OCI-LY1 (cell line): ENCODE measurements around the gene XRCC6.
"Not testable (repeated sequence)": the region's sequence is repeated elsewhere in the genome, so short reads cannot be mapped to it uniquely, and the experiment has no call there.

Source experiments
- H2AFZ ChIP-seq: fragments of 200-600 bp; sonication (generic), shearing (Covaris generic); 2 replicates; pipeline ENCODE4 v1.6.0; 2014; ENCODE audit warnings: antibody characterized with exemption, mild to moderate bottlenecking, low read length
- H3F3A ChIP-seq: fragments of 200-600 bp; sonication (generic), shearing (Covaris generic); 2 replicates; pipeline ENCODE4 v1.6.0; 2014; ENCODE audit warnings: mild to moderate bottlenecking, antibody characterized with exemption, low read length, moderate library complexity; ENCODE audit not compliant: insufficient read depth
- H3K27ac ChIP-seq: fragments of 200-600 bp; sonication (generic); 2 replicates; pipeline ENCODE4 v1.5.1; 2014; ENCODE audit warnings: low read length, mixed run types, mild to moderate bottlenecking, low read depth; ENCODE audit not compliant: poor library complexity, severe bottlenecking
- H3K27me3 ChIP-seq: fragments of 200-600 bp; sonication (generic); 2 replicates; pipeline ENCODE4 v1.6.0; 2014; ENCODE audit warnings: antibody characterized with exemption, mild to moderate bottlenecking, low read length, moderate library complexity; ENCODE audit not compliant: insufficient read depth
- H3K36me3 ChIP-seq: fragments of 200-600 bp; sonication (generic); 2 replicates; pipeline ENCODE4 v1.6.1; 2014; ENCODE audit warnings: mild to moderate bottlenecking, antibody characterized with exemption, low read length, moderate library complexity, mixed read lengths; ENCODE audit not compliant: insufficient read depth
- H3K4me1 ChIP-seq: fragments of 200-600 bp; sonication (generic); 2 replicates; pipeline ENCODE4 v1.5.1; 2014; ENCODE audit warnings: mild to moderate bottlenecking, low read length, moderate library complexity; ENCODE audit not compliant: insufficient read depth, severe bottlenecking
- H3K4me2 ChIP-seq: fragments of 200-600 bp; sonication (generic), shearing (Covaris generic); 2 replicates; pipeline ENCODE4 v1.6.1; 2014; ENCODE audit warnings: low read length
- H3K4me3 ChIP-seq: fragments of 200-600 bp; sonication (generic); 2 replicates; pipeline ENCODE4 v1.5.1; 2014; ENCODE audit warnings: low read length, low read depth, mild to moderate bottlenecking, mixed read lengths; ENCODE audit not compliant: poor library complexity, severe bottlenecking
- H3K79me2 ChIP-seq: fragments of 200-600 bp; shearing (Covaris generic); 2 replicates; pipeline ENCODE4 v1.6.1; 2016; ENCODE audit warnings: mixed run types, low read length, mixed read lengths; ENCODE audit not compliant: insufficient read depth
- H3K9ac ChIP-seq: fragments of 200-600 bp; sonication (generic), shearing (Covaris generic); 2 replicates; pipeline ENCODE4 v1.6.1; 2014; ENCODE audit warnings: mild to moderate bottlenecking, low read length, mixed read lengths
- H3K9me2 ChIP-seq: fragments of 200-600 bp; sonication (generic), shearing (Covaris generic); 2 replicates; pipeline ENCODE4 v1.6.1; 2014; ENCODE audit warnings: low read depth, mild to moderate bottlenecking, low read length, mixed read lengths
- H3K9me3 ChIP-seq: fragments of 200-600 bp; shearing (Covaris generic); 2 replicates; pipeline ENCODE4 v1.6.1; 2014; ENCODE audit warnings: low read length, mixed read lengths
- H4K20me1 ChIP-seq: fragments of 200-600 bp; sonication (generic), shearing (Covaris generic); 2 replicates; pipeline ENCODE4 v1.6.0; 2016; ENCODE audit warnings: mild to moderate bottlenecking, low read length; ENCODE audit not compliant: insufficient read depth
- CTCF ChIP-seq: fragments of 200-600 bp; sonication (generic), shearing (Covaris generic); IDR thresholded peaks from 2 replicates; pipeline ENCODE4 v1.5.1; 2017; ENCODE audit warnings: mild to moderate bottlenecking, antibody characterized with exemption, low read length, moderate library complexity, mixed read lengths
- EZH2 ChIP-seq: fragments of 200-600 bp; sonication (generic), shearing (Covaris generic); IDR thresholded peaks from 2 replicates; pipeline ENCODE4 v1.8.0; 2017; ENCODE audit warnings: borderline replicate concordance, mixed run types, mild to moderate bottlenecking, antibody characterized with exemption, low read length, moderate library complexity, mixed read lengths

Gene XRCC6

GRCh38 chr22:41621911-41622179 lies 750 bp downstream of the XRCC6 start:
- TF ChIP-seq CTCF, result no peak
- no peak for TF ChIP-seq EZH2
- Histone ChIP-seq H3K27me3 (no peaks in the 10 kb centered on the region), H3K4me1 (peaks cover 35% of the 10 kb centered on the region), H3K9ac (peak overlapping the region; percentile 75), H2AFZ (no peak overlapping the region), H3K79me2 (peaks cover 46% of the 10 kb centered on the region), H3K9me2 (no peaks in the 10 kb centered on the region), H4K20me1 (no peaks in the 10 kb centered on the region), H3F3A (no peaks in the 10 kb centered on the region), H3K4me3 (peak overlapping the region; percentile 71), H3K9me3 (no peaks in the 10 kb centered on the region), H3K36me3 (peaks cover 36% of the 10 kb centered on the region), H3K4me2 (peak overlapping the region; percentile 87), H3K27ac (peak overlapping the region; percentile 53)

DNA sequence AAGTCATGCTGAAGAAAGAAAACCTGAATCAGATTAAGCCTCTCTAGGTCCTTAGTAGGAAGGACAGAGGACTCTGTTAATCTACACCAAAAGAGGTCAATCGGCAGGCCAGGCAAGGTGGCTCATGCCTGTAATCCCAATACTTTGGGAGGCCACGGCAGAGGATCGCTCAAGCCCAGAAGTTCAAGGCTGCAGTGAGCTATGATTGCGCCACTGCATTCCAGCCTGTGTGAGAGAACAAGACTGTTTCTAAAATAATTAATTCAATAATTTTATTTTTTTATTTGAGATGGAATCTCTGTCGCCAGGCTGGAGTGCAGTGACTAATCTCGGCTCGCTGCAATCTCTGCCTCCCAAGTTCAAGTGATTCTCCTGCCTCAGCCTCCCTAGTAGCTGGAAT lies 4.5 kb downstream of the XRCC6 start:
- no peaks in the 10 kb centered on the region for H3K9me3 ChIP-seq
- no peaks in the 10 kb centered on the region for H3K9me2 ChIP-seq
- H3K4me2 ChIP-seq, result no peak overlapping the region
- H3K79me2 ChIP-seq, result peaks cover 14% of the 10 kb centered on the region
- no peaks in the 10 kb centered on the region for H4K20me1 ChIP-seq
- peaks cover 7% of the 10 kb centered on the region for H3K4me1 ChIP-seq
- no peaks in the 10 kb centered on the region for H3K27me3 ChIP-seq
- no peak overlapping the region for H3K9ac ChIP-seq
- no peak overlapping the region for H2AFZ ChIP-seq
- no peak overlapping the region for H3K27ac ChIP-seq
- TF ChIP-seq CTCF, result no peak
- no peak for TF ChIP-seq EZH2
- H3F3A ChIP-seq, result no peaks in the 10 kb centered on the region
- H3K36me3 ChIP-seq, result peaks cover 69% of the 10 kb centered on the region
- no peak overlapping the region for H3K4me3 ChIP-seq

- not testable (repeated sequence) for H3K27ac ChIP-seq, H3K4me3 ChIP-seq, H3K9me3 ChIP-seq, H3K27me3 ChIP-seq, H3F3A ChIP-seq, H2AFZ ChIP-seq, H3K79me2 ChIP-seq, H3K4me1 ChIP-seq, H4K20me1 ChIP-seq, H3K9ac ChIP-seq, H3K9me2 ChIP-seq, H3K4me2 ChIP-seq
- peaks cover 85% of the 10 kb centered on the region for H3K36me3 ChIP-seq
These were observed 10.0 kb downstream of the XRCC6 start for GRCh38 chr22:41631115-41631514.

DNA sequence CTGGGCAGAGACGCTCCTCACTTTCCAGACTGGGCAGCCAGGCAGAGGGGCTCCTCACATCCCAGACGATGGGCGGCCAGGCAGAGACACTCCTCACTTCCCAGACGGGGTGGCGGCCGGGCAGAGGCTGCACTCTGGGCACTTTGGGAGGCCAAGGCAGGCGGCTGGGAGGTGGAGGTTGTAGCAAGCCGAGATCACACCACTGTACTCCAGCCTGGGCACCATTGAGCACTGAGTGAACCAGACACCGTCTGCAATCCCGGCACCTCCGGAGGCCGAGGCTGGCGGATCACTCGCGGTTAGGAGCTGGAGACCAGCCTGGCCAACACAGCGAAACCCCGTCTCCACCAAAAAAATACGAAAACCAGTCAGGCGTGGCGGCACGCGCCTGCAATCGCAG lies 10.5 kb downstream of the XRCC6 start:
- not testable (repeated sequence) for H3K27me3 ChIP-seq, H3K4me3 ChIP-seq, H4K20me1 ChIP-seq, H2AFZ ChIP-seq, H3K4me1 ChIP-seq, H3F3A ChIP-seq, H3K79me2 ChIP-seq, H3K4me2 ChIP-seq, H3K27ac ChIP-seq, H3K9ac ChIP-seq, H3K9me2 ChIP-seq, H3K9me3 ChIP-seq
- H3K36me3 ChIP-seq, result peaks cover 90% of the 10 kb centered on the region

DNA sequence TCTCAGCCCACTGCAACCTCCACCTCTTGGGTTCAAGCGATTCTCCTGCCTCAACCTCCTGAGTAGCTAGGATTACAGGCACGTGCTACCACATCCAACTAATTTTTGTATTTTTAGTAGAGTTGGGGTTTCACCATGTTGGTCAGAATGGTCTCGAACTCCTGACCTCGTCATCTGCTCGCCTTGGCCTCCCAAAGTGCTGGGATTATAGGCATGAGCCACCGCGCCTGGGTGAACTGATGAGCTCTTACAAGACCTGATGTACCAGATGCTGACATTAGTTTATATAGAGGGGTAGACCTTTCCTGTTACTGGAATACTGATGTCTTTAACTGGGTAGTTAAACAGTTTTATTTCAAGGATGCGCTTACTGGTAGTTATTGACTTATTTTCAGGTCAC lies 13.5 kb downstream of the XRCC6 start:
- H3K4me1 ChIP-seq, H2AFZ ChIP-seq, H3K79me2 ChIP-seq, H3K9me3 ChIP-seq, H4K20me1 ChIP-seq, H3K27ac ChIP-seq, H3K9ac ChIP-seq, H3K4me3 ChIP-seq, H3K9me2 ChIP-seq, H3F3A ChIP-seq, H3K4me2 ChIP-seq, H3K27me3 ChIP-seq: not testable (repeated sequence)
- peaks cover 90% of the 10 kb centered on the region for H3K36me3 ChIP-seq
